ENCODE results near the gene AZIN2.
"Not testable (repeated sequence)": the region's sequence is repeated elsewhere in the genome, so short reads cannot be mapped to it uniquely, and the experiment has no call there.

Gene AZIN2

GRCh38 chr1:33060579-33061083 lies 20.3 kb upstream of the AZIN2 start:
- DNase-seq: no peak

- DNase-seq: no peak
Measured at GRCh38 chr1:33061834-33062233, 19.1 kb upstream of the AZIN2 start.

GRCh38 chr1:33064284-33064683 lies 16.7 kb upstream of the AZIN2 start:
- DNase-seq: not testable (repeated sequence)

- no peak for DNase-seq
Measured at GRCh38 chr1:33065301-33065700, 15.7 kb upstream of the AZIN2 start.

GRCh38 chr1:33066477-33066876 lies 14.5 kb upstream of the AZIN2 start:
- not testable (repeated sequence) for DNase-seq

- DNase-seq: not testable (repeated sequence)
Measured at GRCh38 chr1:33068108-33068507, 12.8 kb upstream of the AZIN2 start.

GRCh38 chr1:33070628-33071027 lies 10.3 kb upstream of the AZIN2 start:
- DNase-seq: no peak

- no peak for DNase-seq
Measured at GRCh38 chr1:33072707-33073106, 8.2 kb upstream of the AZIN2 start.

- no peak for DNase-seq
Measured at GRCh38 chr1:33074193-33074945, 6.6 kb upstream of the AZIN2 start.

GRCh38 chr1:33078030-33078591 lies 2.8 kb upstream of the AZIN2 start:
- no peak for DNase-seq

GRCh38 chr1:33080373-33080772 lies 580 bp upstream of the AZIN2 start:
- no peak for DNase-seq

GRCh38 chr1:33081554-33082305 lies 777 bp downstream of the AZIN2 start:
- no peak for DNase-seq

GRCh38 chr1:33082575-33083108 lies 1.7 kb downstream of the AZIN2 start:
- no peak for DNase-seq

GRCh38 chr1:33085332-33085731 lies 4.4 kb downstream of the AZIN2 start:
- no peak for DNase-seq

GRCh38 chr1:33086384-33086850 lies 5.5 kb downstream of the AZIN2 start:
- DNase-seq: peak; percentile 12

- no peak for DNase-seq
Measured at GRCh38 chr1:33087677-33088076, 6.7 kb downstream of the AZIN2 start.

- no peak for DNase-seq
Measured at GRCh38 chr1:33088119-33088906, 7.4 kb downstream of the AZIN2 start.

- no peak for DNase-seq
Measured at GRCh38 chr1:33089457-33089856, 8.5 kb downstream of the AZIN2 start.

GRCh38 chr1:33092438-33092837 lies 11.5 kb downstream of the AZIN2 start:
- DNase-seq: no peak

GRCh38 chr1:33093004-33093403 lies 12.1 kb downstream of the AZIN2 start:
- DNase-seq: no peak

- no peak for DNase-seq
Measured at GRCh38 chr1:33094486-33094885, 13.5 kb downstream of the AZIN2 start.

GRCh38 chr1:33094971-33095604 lies 14.1 kb downstream of the AZIN2 start:
- DNase-seq: peak; percentile 52

Measured in kidney glomerular epithelial cell (primary cell).